Measurements from ENCODE around the gene FAM3B.
"Not testable (repeated sequence)": the region's sequence is repeated elsewhere in the genome, so short reads cannot be mapped to it uniquely, and the experiment has no call there.

Gene FAM3B

GRCh38 chr21:41302976-41303375 is 13.6 kb upstream of the FAM3B start:
- Histone ChIP-seq H4K91ac (ENCODE audit: low read depth, low read length) (no peak overlapping the region), H2BK12ac (ENCODE audit: low read length) (no peak overlapping the region), H2BK5ac (ENCODE audit: low read depth, low read length, poor library complexity) (no peak overlapping the region), H3K4me1 (ENCODE audit: control insufficient read depth in 1 of 2, insufficient read depth in 2 of 2, low read length in 2 of 2) (no peaks in the 10 kb centered on the region), H4K12ac (ENCODE audit: low read depth, low read length) (no peak overlapping the region), H4K8ac (ENCODE audit: low read depth, low read length) (no peak overlapping the region), H3K79me2 (ENCODE audit: control insufficient read depth, insufficient read depth, low read length, poor library complexity) (no peaks in the 10 kb centered on the region), H2BK120ac (ENCODE audit: insufficient read depth, low read length, poor library complexity) (no peak overlapping the region), H3K27me3 (ENCODE audit: insufficient read depth, low read length) (no peaks in the 10 kb centered on the region), H3K23ac (ENCODE audit: low read length) (no peak overlapping the region), H2AFZ (ENCODE audit: insufficient read depth, low read length, poor library complexity) (no peak overlapping the region), H3K4ac (ENCODE audit: low read depth, low read length) (no peak overlapping the region), H2AK5ac (ENCODE audit: low read length) (no peak overlapping the region), H3K9me3 (ENCODE audit: insufficient read depth, low read depth, low read length) (peaks cover 7% of the 10 kb centered on the region), H3K79me1 (ENCODE audit: low read length) (no peaks in the 10 kb centered on the region), H3K4me2 (ENCODE audit: low read length) (no peak overlapping the region), H3K9ac (ENCODE audit: low read length) (no peak overlapping the region), H3K27ac (ENCODE audit: low read depth, low read length) (no peak overlapping the region), H3K18ac (ENCODE audit: low read length) (no peak overlapping the region), H3K4me3 (ENCODE audit: low read depth, low read length) (no peak overlapping the region), H3K14ac (ENCODE audit: low read length) (no peak overlapping the region), H3K36me3 (ENCODE audit: control insufficient read depth in 1 of 2, insufficient read depth in 2 of 2, low read length in 2 of 2) (no peaks in the 10 kb centered on the region)
- no peak for DNase-seq
- WGBS (ENCODE audit: extremely low coverage, insufficient coverage, insufficient read length), result no CpG with 5 or more reads among the region's 1 CpG

- H3K4me1 ChIP-seq (ENCODE audit: control insufficient read depth in 1 of 2, insufficient read depth in 2 of 2, low read length in 2 of 2), result no peaks in the 10 kb centered on the region
- peaks cover 7% of the 10 kb centered on the region for H3K9me3 ChIP-seq (ENCODE audit: insufficient read depth, low read depth, low read length)
- peak overlapping the region; percentile 48 for H3K4me3 ChIP-seq (ENCODE audit: low read depth, low read length)
- H2AK5ac ChIP-seq (ENCODE audit: low read length), result no peak overlapping the region
- WGBS (ENCODE audit: extremely low coverage, insufficient coverage, insufficient read length), result no CpG with 5 or more reads among the region's 40 CpGs
- no peak overlapping the region for H3K4ac ChIP-seq (ENCODE audit: low read depth, low read length)
- H4K91ac ChIP-seq (ENCODE audit: low read depth, low read length), result no peak overlapping the region
- H3K9ac ChIP-seq (ENCODE audit: low read length), result no peak overlapping the region
- no peak overlapping the region for H3K23ac ChIP-seq (ENCODE audit: low read length)
- no peak overlapping the region for H3K27ac ChIP-seq (ENCODE audit: low read depth, low read length)
- H3K79me2 ChIP-seq (ENCODE audit: control insufficient read depth, insufficient read depth, low read length, poor library complexity), result no peaks in the 10 kb centered on the region
- no peaks in the 10 kb centered on the region for H3K36me3 ChIP-seq (ENCODE audit: control insufficient read depth in 1 of 2, insufficient read depth in 2 of 2, low read length in 2 of 2)
- no peaks in the 10 kb centered on the region for H3K27me3 ChIP-seq (ENCODE audit: insufficient read depth, low read length)
- H4K8ac ChIP-seq (ENCODE audit: low read depth, low read length), result no peak overlapping the region
- H2BK120ac ChIP-seq (ENCODE audit: insufficient read depth, low read length, poor library complexity), result no peak overlapping the region
- H2AFZ ChIP-seq (ENCODE audit: insufficient read depth, low read length, poor library complexity), result no peak overlapping the region
- no peak overlapping the region for H2BK5ac ChIP-seq (ENCODE audit: low read depth, low read length, poor library complexity)
- H3K4me2 ChIP-seq (ENCODE audit: low read length), result no peak overlapping the region
- H3K79me1 ChIP-seq (ENCODE audit: low read length), result no peaks in the 10 kb centered on the region
- no peak overlapping the region for H4K12ac ChIP-seq (ENCODE audit: low read depth, low read length)
- no peak overlapping the region for H2BK12ac ChIP-seq (ENCODE audit: low read length)
- no peak for DNase-seq
- no peak overlapping the region for H3K14ac ChIP-seq (ENCODE audit: low read length)
- no peak overlapping the region for H3K18ac ChIP-seq (ENCODE audit: low read length)
These were observed 12.4 kb upstream of the FAM3B start for GRCh38 chr21:41304068-41304720.

GRCh38 chr21:41307219-41307618 is 9.4 kb upstream of the FAM3B start:
- Histone ChIP-seq H4K91ac (ENCODE audit: low read depth, low read length) (no peak overlapping the region), H3K9me3 (ENCODE audit: insufficient read depth, low read depth, low read length) (peaks cover 7% of the 10 kb centered on the region), H3K4me3 (ENCODE audit: low read depth, low read length) (no peak overlapping the region), H3K18ac (ENCODE audit: low read length) (no peak overlapping the region), H3K79me2 (ENCODE audit: control insufficient read depth, insufficient read depth, low read length, poor library complexity) (no peaks in the 10 kb centered on the region), H3K36me3 (ENCODE audit: control insufficient read depth in 1 of 2, insufficient read depth in 2 of 2, low read length in 2 of 2) (no peaks in the 10 kb centered on the region), H2BK12ac (ENCODE audit: low read length) (no peak overlapping the region), H3K27ac (ENCODE audit: low read depth, low read length) (no peak overlapping the region), H2AK5ac (ENCODE audit: low read length) (no peak overlapping the region), H2AFZ (ENCODE audit: insufficient read depth, low read length, poor library complexity) (no peak overlapping the region), H3K27me3 (ENCODE audit: insufficient read depth, low read length) (no peaks in the 10 kb centered on the region), H4K8ac (ENCODE audit: low read depth, low read length) (no peak overlapping the region), H3K79me1 (ENCODE audit: low read length) (no peaks in the 10 kb centered on the region), H2BK5ac (ENCODE audit: low read depth, low read length, poor library complexity) (no peak overlapping the region), H4K12ac (ENCODE audit: low read depth, low read length) (no peak overlapping the region), H3K4ac (ENCODE audit: low read depth, low read length) (no peak overlapping the region), H3K4me1 (ENCODE audit: control insufficient read depth in 1 of 2, insufficient read depth in 2 of 2, low read length in 2 of 2) (no peaks in the 10 kb centered on the region), H3K9ac (ENCODE audit: low read length) (no peak overlapping the region), H2BK120ac (ENCODE audit: insufficient read depth, low read length, poor library complexity) (no peak overlapping the region), H3K23ac (ENCODE audit: low read length) (no peak overlapping the region), H3K14ac (ENCODE audit: low read length) (no peak overlapping the region), H3K4me2 (ENCODE audit: low read length) (no peak overlapping the region)
- DNase-seq, result no peak

- H3K9me3 ChIP-seq (ENCODE audit: insufficient read depth, low read depth, low read length); H3K79me2 ChIP-seq (ENCODE audit: control insufficient read depth, insufficient read depth, low read length, poor library complexity); H2AK5ac ChIP-seq (ENCODE audit: low read length); H2BK5ac ChIP-seq (ENCODE audit: low read depth, low read length, poor library complexity); H2BK12ac ChIP-seq (ENCODE audit: low read length); H2BK120ac ChIP-seq (ENCODE audit: insufficient read depth, low read length, poor library complexity); H3K4ac ChIP-seq (ENCODE audit: low read depth, low read length); H3K9ac ChIP-seq (ENCODE audit: low read length); H3K23ac ChIP-seq (ENCODE audit: low read length); DNase-seq; H3K4me1 ChIP-seq (ENCODE audit: control insufficient read depth in 1 of 2, insufficient read depth in 2 of 2, low read length in 2 of 2); H4K12ac ChIP-seq (ENCODE audit: low read depth, low read length); H3K14ac ChIP-seq (ENCODE audit: low read length); H3K4me3 ChIP-seq (ENCODE audit: low read depth, low read length); H3K36me3 ChIP-seq (ENCODE audit: control insufficient read depth in 1 of 2, insufficient read depth in 2 of 2, low read length in 2 of 2); H3K4me2 ChIP-seq (ENCODE audit: low read length); H3K79me1 ChIP-seq (ENCODE audit: low read length); H4K91ac ChIP-seq (ENCODE audit: low read depth, low read length); H2AFZ ChIP-seq (ENCODE audit: insufficient read depth, low read length, poor library complexity); H3K27ac ChIP-seq (ENCODE audit: low read depth, low read length); H4K8ac ChIP-seq (ENCODE audit: low read depth, low read length); H3K18ac ChIP-seq (ENCODE audit: low read length): not testable (repeated sequence)
- WGBS (ENCODE audit: extremely low coverage, insufficient coverage, insufficient read length), result no CpG with 5 or more reads among the region's 8 CpGs
- peaks cover 22% of the 10 kb centered on the region for H3K27me3 ChIP-seq (ENCODE audit: insufficient read depth, low read length)
These were observed 3.1 kb upstream of the FAM3B start for GRCh38 chr21:41313285-41314164.
